Neural progenitor cell (in vitro differentiated cells): ENCODE data around the gene AGO1. TPM values are rescaled to one million over a fixed set of nuclear protein-coding genes. Genes with fewer than 3 reads are reported as not detected.
"Not testable (repeated sequence)": the region's sequence is repeated elsewhere in the genome, so short reads cannot be mapped to it uniquely, and the experiment has no call there.

ENCODE experiments used
- DNase-seq: peaks from one replicate; pipeline ENCODE4 v3.0.0-alpha.2; 2016; ENCODE audit warnings: low spot score
- H2AFZ ChIP-seq: fragments of 200-600 bp; sonication (generic); replicated peaks from 2 replicates; pipeline ENCODE4 v1.6.1; 2016; ENCODE audit warnings: antibody characterized with exemption
- H3F3A ChIP-seq: fragments of 200-600 bp; sonication (generic); 2 replicates; pipeline ENCODE4 v1.6.1; 2016; ENCODE audit warnings: antibody characterized with exemption, low read depth
- H3K27ac ChIP-seq: fragments of 200-600 bp; sonication (generic); 2 replicates; pipeline ENCODE4 v1.5.1; 2016; ENCODE audit warnings: mild to moderate bottlenecking
- H3K27me3 ChIP-seq: fragments of 200-600 bp; sonication (generic); 2 replicates; pipeline ENCODE4 v1.6.1; 2016; ENCODE audit warnings: mild to moderate bottlenecking, moderate library complexity
- H3K36me3 ChIP-seq: fragments of 200-600 bp; sonication (generic); 2 replicates; pipeline ENCODE4 v1.5.1; 2016
- H3K4me1 ChIP-seq: fragments of 200-600 bp; sonication (generic); 2 replicates; pipeline ENCODE4 v1.6.1; 2016; ENCODE audit warnings: mixed run types
- H3K4me2 ChIP-seq: fragments of 200-600 bp; sonication (generic); 2 replicates; pipeline ENCODE4 v1.6.1; 2016
- H3K4me3 ChIP-seq: fragments of 200-600 bp; sonication (generic); 2 replicates; pipeline ENCODE4 v1.5.1; 2016
- H3K79me2 ChIP-seq: fragments of 200-600 bp; sonication (generic); 2 replicates; pipeline ENCODE4 v1.6.1; 2016; ENCODE audit warnings: low read depth
- H3K9ac ChIP-seq: fragments of 200-600 bp; sonication (generic); 2 replicates; pipeline ENCODE4 v1.6.1; 2016
- H3K9me3 ChIP-seq: fragments of 200-600 bp; sonication (generic); 2 replicates; pipeline ENCODE4 v1.5.1; 2016; ENCODE audit warnings: low read depth
- H4K20me1 ChIP-seq: fragments of 200-600 bp; sonication (generic); 2 replicates; pipeline ENCODE4 v1.6.1; 2016; ENCODE audit warnings: low read depth
- H3K27ac Mint-ChIP-seq: 3 replicates; pipeline ENCODE4 v1.8.0; 2021; ENCODE audit warnings: mixed read lengths
- H3K27me3 Mint-ChIP-seq: 2 replicates; pipeline ENCODE4 v1.8.0; 2022; ENCODE audit warnings: low read depth, mild to moderate bottlenecking, inconsistent platforms, moderate library complexity, mixed read lengths; ENCODE audit not compliant: insufficient read depth
- H3K36me3 Mint-ChIP-seq: 3 replicates; pipeline ENCODE4 v1.8.0; 2021; ENCODE audit warnings: mixed read lengths
- H3K4me1 Mint-ChIP-seq: 3 replicates; pipeline ENCODE4 v1.8.0; 2021; ENCODE audit warnings: mixed read lengths
- H3K4me3 Mint-ChIP-seq: 3 replicates; pipeline ENCODE4 v1.8.0; 2021; ENCODE audit warnings: mild to moderate bottlenecking, moderate library complexity, mixed read lengths
- H3K9me3 Mint-ChIP-seq: 3 replicates; pipeline ENCODE4 v1.8.0; 2020; ENCODE audit warnings: mixed read lengths
- CTCF ChIP-seq: fragments of 200-600 bp; sonication (generic); IDR thresholded peaks from 2 replicates; pipeline ENCODE4 v1.5.1; 2017; ENCODE audit warnings: antibody characterized with exemption, mild to moderate bottlenecking
- EZH2 ChIP-seq: fragments of 200-600 bp; sonication (generic); IDR thresholded peaks from 2 replicates; pipeline ENCODE4 v1.6.1; 2017; ENCODE audit warnings: antibody characterized with exemption, mild to moderate bottlenecking, moderate library complexity
- EZH2phosphoT487 ChIP-seq: fragments of 200-600 bp; sonication (generic); IDR thresholded peaks from 2 replicates; pipeline ENCODE4 v1.6.1; 2017; ENCODE audit warnings: antibody characterized with exemption
- total RNA-seq: library from RNA; depleted of rRNA; stranded (reverse); fragments of >200 nt; gene quantifications from 2 replicates; pipeline ENCODE4 v1.2.3, GENCODE V29; 2015; ENCODE audit warnings: low replicate concordance

AGO1 gene
- total RNA-seq, 1 donor from 2014 or later, result 24.1 TPM

- H3K36me3 ChIP-seq, result peaks cover 10% of the 10 kb centered on the region
- H3K9ac ChIP-seq, result no peak overlapping the region
- Mint-ChIP-seq H3K9me3 (no peaks in the 10 kb centered on the region), H3K4me1 (peaks cover 44% of the 10 kb centered on the region), H3K4me3 (peak overlapping the region; percentile 84), H3K27me3 (peaks cover 2% of the 10 kb centered on the region), H3K27ac (peak overlapping the region; percentile 61), H3K36me3 (peaks cover 16% of the 10 kb centered on the region)
- H3K9me3 ChIP-seq, result no peaks in the 10 kb centered on the region
- H3K4me1 ChIP-seq, result peaks cover 40% of the 10 kb centered on the region
- no peak overlapping the region for H2AFZ ChIP-seq
- DNase-seq, result no peak
- no peaks in the 10 kb centered on the region for H3K27me3 ChIP-seq
- no peak overlapping the region for H3K27ac ChIP-seq
- TF ChIP-seq EZH2 (no peak), CTCF (no peak), EZH2phosphoT487 (no peak)
- H3K4me3 ChIP-seq, result peak overlapping the region; percentile 44
- peaks cover 70% of the 10 kb centered on the region for H3K79me2 ChIP-seq
- H4K20me1 ChIP-seq, result peaks cover 79% of the 10 kb centered on the region
- H3F3A ChIP-seq, result peaks cover 49% of the 10 kb centered on the region
- H3K4me2 ChIP-seq, result peak overlapping the region; percentile 85
These were observed 4.5 kb downstream of the AGO1 start for GRCh38 chr1:35887508-35887907.

GRCh38 chr1:35888255-35888654 is 5.2 kb downstream of the AGO1 start:
- Histone ChIP-seq H3K27ac (no peak overlapping the region), H3K79me2 (peaks cover 69% of the 10 kb centered on the region), H3K27me3 (no peaks in the 10 kb centered on the region), H3K4me3 (no peak overlapping the region), H4K20me1 (peaks cover 79% of the 10 kb centered on the region), H3K4me1 (peaks cover 40% of the 10 kb centered on the region), H3K4me2 (peak overlapping the region; percentile 85), H3K9ac (no peak overlapping the region), H3K9me3 (no peaks in the 10 kb centered on the region), H3K36me3 (peaks cover 10% of the 10 kb centered on the region), H3F3A (peaks cover 48% of the 10 kb centered on the region), H2AFZ (no peak overlapping the region)
- no peak for DNase-seq
- H3K36me3 Mint-ChIP-seq, result peaks cover 19% of the 10 kb centered on the region
- no peak overlapping the region for H3K27ac Mint-ChIP-seq
- H3K27me3 Mint-ChIP-seq, result no peaks in the 10 kb centered on the region
- TF ChIP-seq CTCF, result no peak
- TF ChIP-seq EZH2, result no peak
- no peak for TF ChIP-seq EZH2phosphoT487
- H3K4me3 Mint-ChIP-seq, result no peak overlapping the region
- H3K9me3 Mint-ChIP-seq, result no peaks in the 10 kb centered on the region
- peaks cover 42% of the 10 kb centered on the region for H3K4me1 Mint-ChIP-seq

- H3F3A ChIP-seq, result peaks cover 41% of the 10 kb centered on the region
- H3K4me1 Mint-ChIP-seq, result peaks cover 42% of the 10 kb centered on the region
- not testable (repeated sequence) for H3K4me3 ChIP-seq, H3K9ac ChIP-seq, H3K36me3 ChIP-seq, H3K27me3 ChIP-seq, H3K4me2 ChIP-seq, H3K4me3 Mint-ChIP-seq, H2AFZ ChIP-seq, H3K27ac Mint-ChIP-seq, H3K27ac ChIP-seq, H3K27me3 Mint-ChIP-seq, H3K9me3 ChIP-seq, DNase-seq, H3K9me3 Mint-ChIP-seq
- H3K36me3 Mint-ChIP-seq, result peaks cover 22% of the 10 kb centered on the region
- H3K4me1 ChIP-seq, result peaks cover 40% of the 10 kb centered on the region
- H4K20me1 ChIP-seq, result peaks cover 81% of the 10 kb centered on the region
- peaks cover 62% of the 10 kb centered on the region for H3K79me2 ChIP-seq
These were observed 6.0 kb downstream of the AGO1 start for GRCh38 chr1:35888981-35889380.

GRCh38 chr1:35893051-35893879 is 10.3 kb downstream of the AGO1 start:
- Histone ChIP-seq H3K9me3 (no peaks in the 10 kb centered on the region), H3K9ac (no peak overlapping the region), H3K36me3 (peaks cover 10% of the 10 kb centered on the region), H4K20me1 (peaks cover 42% of the 10 kb centered on the region), H3K4me2 (no peak overlapping the region), H3K4me1 (peaks cover under 1% of the 10 kb centered on the region), H3K27ac (no peak overlapping the region), H3K27me3 (no peaks in the 10 kb centered on the region), H3K79me2 (peaks cover 22% of the 10 kb centered on the region), H2AFZ (no peak overlapping the region), H3F3A (peaks cover under 1% of the 10 kb centered on the region), H3K4me3 (no peak overlapping the region)
- TF ChIP-seq EZH2 (no peak), EZH2phosphoT487 (no peak), CTCF (no peak)
- Mint-ChIP-seq H3K9me3 (no peaks in the 10 kb centered on the region), H3K4me1 (peaks cover 3% of the 10 kb centered on the region), H3K27ac (no peak overlapping the region), H3K4me3 (no peak overlapping the region), H3K27me3 (no peaks in the 10 kb centered on the region), H3K36me3 (peaks cover 27% of the 10 kb centered on the region)
- DNase-seq, result no peak
